Testis (tissue), 3 donors: ENCODE data around the gene SPPL2A. TPM values are rescaled to one million over a fixed set of nuclear protein-coding genes. Genes with fewer than 3 reads are reported as not detected.

Source experiments
- DNase-seq: peaks from one replicate; pipeline ENCODE4 v3.0.0-alpha.2; 2019
- H3K27ac ChIP-seq, 2 donors: fragments of 200-600 bp; sonication (generic); one replicate each; pipeline ENCODE4 v1.5.1; 2019
- H3K27me3 ChIP-seq: fragments of 200-600 bp; sonication (generic); one replicate; pipeline ENCODE4 v1.5.1; 2019
- H3K36me3 ChIP-seq: fragments of 200-600 bp; sonication (generic); one replicate; pipeline ENCODE4 v1.5.1; 2017; ENCODE audit warnings: low read depth; ENCODE audit errors: missing control alignments
- H3K4me1 ChIP-seq: fragments of 200-600 bp; sonication (generic); one replicate; pipeline ENCODE4 v1.5.1; 2019
- H3K4me3 ChIP-seq, 2 donors: fragments of 200-600 bp; sonication (generic); one replicate each; pipeline ENCODE4 v1.5.1; 2017 to 2019
- H3K9me3 ChIP-seq: fragments of 200-600 bp; sonication (generic); one replicate; pipeline ENCODE4 v1.5.1; 2017
- CTCF ChIP-seq, 3 experiments: fragments of 450-650 bp in 2 of 3; fragments of 200-600 bp in 1 of 3; sonication (generic) in 1 of 3; IDR thresholded peaks; one replicate each; pipeline ENCODE4 v1.5.1; 2016 to 2019; ENCODE audit warnings: antibody characterized with exemption in 3 of 3, mild to moderate bottlenecking in 2 of 3, moderate library complexity in 1 of 3
- POLR2A ChIP-seq: fragments of 450-650 bp; IDR thresholded peaks from one replicate; pipeline ENCODE4 v1.6.1; 2017; ENCODE audit warnings: antibody characterized with exemption, mild to moderate bottlenecking, moderate library complexity
- WGBS, 2 donors: methylation state at CpG; one replicate each; pipeline ENCODE4 v1.1.5; 2018; 5-methylcytosine and 5-hydroxymethylcytosine counted together
- intact Hi-C: fragments of 100-400 bp; cut with DNase I; formaldehyde crosslinking; loops from one replicate; pipeline ENCODE4 v1.15.1; 2023; ENCODE audit warnings: low total_unique reads
- polyA plus RNA-seq: library from polyadenylated mRNA; stranded (reverse); fragments of 350-450 nt; fragmentation: Illumina TruSeq; extraction: RNeasy Lipid Tissue Mini Kit (QIAGEN cat#74804); gene quantifications from one replicate; pipeline ENCODE4 v1.2.3, GENCODE V29; 2014; ENCODE audit warnings: low read depth, low replicate concordance; ENCODE audit not compliant: insufficient read depth
- total RNA-seq, 2 donors: library from RNA; depleted of rRNA; stranded (reverse); fragments of >200 nt; gene quantifications; one replicate each; pipeline ENCODE4 v1.2.3, GENCODE V29; 2016

The SPPL2A gene
- total and polyA plus RNA-seq, 3 donors from 2014 or later, result 41.2 to 89.3 (median 70.9) TPM

DNA sequence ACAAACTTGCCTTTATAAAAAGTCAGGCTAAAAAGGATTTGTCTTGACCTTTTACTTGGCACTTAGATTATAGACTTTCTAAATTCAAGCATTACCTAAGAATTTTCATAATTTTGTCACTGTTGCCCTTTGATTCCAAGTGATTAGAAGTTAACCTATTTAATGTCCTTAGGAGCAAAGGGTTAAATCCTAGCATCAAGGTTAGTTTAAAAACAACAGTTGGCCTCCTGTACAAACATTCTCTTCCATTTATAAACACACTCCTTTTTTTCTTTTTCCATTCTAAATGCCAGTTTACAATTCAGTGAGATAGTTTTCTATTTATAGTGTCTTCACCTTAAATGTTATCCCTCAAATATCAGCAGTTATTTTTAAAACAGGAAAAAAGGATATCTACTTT is 18.4 kb upstream of the SPPL2A start:
- no peak for DNase-seq
- Histone ChIP-seq H3K9me3 (no peaks in the 10 kb centered on the region), H3K4me1 (no peaks in the 10 kb centered on the region), H3K27ac (no peak overlapping the region), H3K4me3 (no peak overlapping the region), H3K36me3 (no peaks in the 10 kb centered on the region), H3K27me3 (no peaks in the 10 kb centered on the region)
- no peak for TF ChIP-seq POLR2A
- TF ChIP-seq CTCF (IDR thresholded peaks at IDR 0.05), result no peak
- intact Hi-C loops, result no loop called here

- no peaks in the 10 kb centered on the region for H3K9me3 ChIP-seq
- intact Hi-C loops, result no loop called here
- 60 to 73% methylated on average over 2 of the region's 2 CpGs for WGBS, 2 donors
- no peaks in the 10 kb centered on the region for H3K4me1 ChIP-seq
- H3K4me3 ChIP-seq, result no peak overlapping the region
- H3K27me3 ChIP-seq, result no peaks in the 10 kb centered on the region
- H3K36me3 ChIP-seq, result no peaks in the 10 kb centered on the region
- no peak overlapping the region for H3K27ac ChIP-seq
- no peak for TF ChIP-seq CTCF (IDR thresholded peaks at IDR 0.05)
- no peak for TF ChIP-seq POLR2A
- no peak for DNase-seq
Measured at GRCh38 chr15:50783411-50783810, 17.9 kb upstream of the SPPL2A start.

DNA sequence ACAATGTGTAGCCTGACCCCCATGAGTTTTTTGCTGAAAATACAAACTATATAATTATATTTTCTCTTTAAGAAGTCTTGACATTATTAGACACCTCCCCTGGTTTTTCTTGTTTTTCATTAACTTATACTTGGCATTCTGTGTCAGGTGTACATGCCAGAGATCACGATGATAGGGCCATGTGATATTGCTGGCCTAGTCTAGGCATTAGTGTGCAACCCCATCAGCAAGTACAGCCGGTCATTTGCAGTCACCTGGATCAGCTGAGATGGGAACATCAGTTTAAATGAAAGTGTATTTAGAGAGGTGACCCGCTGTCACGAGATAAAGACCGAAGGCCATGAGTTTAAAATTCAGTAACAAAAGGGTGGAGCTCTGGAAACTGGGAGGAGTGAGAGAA is 12.6 kb upstream of the SPPL2A start:
- DNase-seq, result no peak
- no peak for TF ChIP-seq CTCF (IDR thresholded peaks at IDR 0.05)
- TF ChIP-seq POLR2A, result no peak
- WGBS, 2 donors, result 87 to 95% methylated on average over 5 of the region's 5 CpGs
- Histone ChIP-seq H3K27ac (no peak overlapping the region), H3K4me1 (no peaks in the 10 kb centered on the region), H3K4me3 (no peak overlapping the region), H3K36me3 (no peaks in the 10 kb centered on the region), H3K9me3 (no peaks in the 10 kb centered on the region), H3K27me3 (no peaks in the 10 kb centered on the region)
- intact Hi-C loops, result no loop called here

GRCh38 chr15:50777042-50777441 is 11.5 kb upstream of the SPPL2A start:
- no peaks in the 10 kb centered on the region for H3K4me1 ChIP-seq
- H3K36me3 ChIP-seq, result no peaks in the 10 kb centered on the region
- DNase-seq, result no peak
- intact Hi-C loops, result no loop called here
- TF ChIP-seq CTCF (IDR thresholded peaks at IDR 0.05) (peak in 1 of 3 experiments; percentile 28), POLR2A (no peak)
- no peak overlapping the region for H3K4me3 ChIP-seq
- no peak overlapping the region for H3K27ac ChIP-seq
- WGBS, 2 donors, result 93 to 95% methylated on average over 3 of the region's 3 CpGs
- H3K9me3 ChIP-seq, result no peaks in the 10 kb centered on the region
- no peaks in the 10 kb centered on the region for H3K27me3 ChIP-seq

GRCh38 chr15:50774450-50774849 is 8.9 kb upstream of the SPPL2A start:
- Histone ChIP-seq H3K27ac (no peak overlapping the region), H3K27me3 (no peaks in the 10 kb centered on the region), H3K9me3 (no peaks in the 10 kb centered on the region), H3K4me1 (no peaks in the 10 kb centered on the region), H3K36me3 (no peaks in the 10 kb centered on the region), H3K4me3 (no peak overlapping the region)
- DNase-seq, result no peak
- 74 to 77% methylated on average over 2 of the region's 2 CpGs for WGBS, 2 donors
- intact Hi-C loops, result no loop called here
- no peak for TF ChIP-seq POLR2A
- TF ChIP-seq CTCF (IDR thresholded peaks at IDR 0.05), result no peak
